Amniotic epithelial cell (primary cell): ENCODE results near the gene RNU1-3.
"Not testable (repeated sequence)": the region's sequence is repeated elsewhere in the genome, so short reads cannot be mapped to it uniquely, and the experiment has no call there.

ENCODE experiments used
- DNase-seq: peaks from one replicate; pipeline ENCODE4 v3.0.0-alpha.2; 2010; ENCODE audit warnings: low read depth

RNU1-3 gene

GRCh38 chr1:16636551-16637195, 30.1 kb downstream of the RNU1-3 start:
- not testable (repeated sequence) for DNase-seq

GRCh38 chr1:16635959-16636358, 30.8 kb downstream of the RNU1-3 start:
- DNase-seq, result not testable (repeated sequence)

- DNase-seq, result not testable (repeated sequence)
These were observed 33.0 kb downstream of the RNU1-3 start for GRCh38 chr1:16633540-16634282.

GRCh38 chr1:16632044-16632850, 34.5 kb downstream of the RNU1-3 start:
- not testable (repeated sequence) for DNase-seq

GRCh38 chr1:16631248-16632043, 35.3 kb downstream of the RNU1-3 start:
- no peak for DNase-seq

- DNase-seq, result no peak
These were observed 36.0 kb downstream of the RNU1-3 start for GRCh38 chr1:16630661-16631247.

- not testable (repeated sequence) for DNase-seq
These were observed 36.7 kb downstream of the RNU1-3 start for GRCh38 chr1:16629916-16630530.

GRCh38 chr1:16628361-16629111, 38.2 kb downstream of the RNU1-3 start:
- no peak for DNase-seq

- DNase-seq, result not testable (repeated sequence)
These were observed 40.3 kb downstream of the RNU1-3 start for GRCh38 chr1:16626409-16626983.

GRCh38 chr1:16625497-16626408, 41.0 kb downstream of the RNU1-3 start:
- no peak for DNase-seq

- not testable (repeated sequence) for DNase-seq
These were observed 42.7 kb downstream of the RNU1-3 start for GRCh38 chr1:16623812-16624719.

GRCh38 chr1:16623337-16623736, 43.4 kb downstream of the RNU1-3 start:
- DNase-seq, result peak; percentile 85

- not testable (repeated sequence) for DNase-seq
These were observed 45.0 kb downstream of the RNU1-3 start for GRCh38 chr1:16621681-16622315.

- no peak for DNase-seq
These were observed 45.5 kb downstream of the RNU1-3 start for GRCh38 chr1:16621300-16621658.

GRCh38 chr1:16619803-16620501, 46.8 kb downstream of the RNU1-3 start:
- not testable (repeated sequence) for DNase-seq

- DNase-seq, result no peak
These were observed 48.0 kb downstream of the RNU1-3 start for GRCh38 chr1:16618719-16619118.
